Spleen (tissue), 11 donors: Measurements from ENCODE around the gene DNAJC15. TPM values are rescaled to one million over a fixed set of nuclear protein-coding genes. Genes with fewer than 3 reads are reported as not detected.

Experiments used
- DNase-seq: peaks from one replicate; pipeline ENCODE4 v3.0.0-alpha.2; 2020
- H3K27ac ChIP-seq, 8 donors: fragments of 200-600 bp; sonication (generic) in 7 of 8; 1 replicate in 4 of 8; 2 replicates in 4 of 8; pipeline versions ENCODE4 v1.5.0 to v1.8.0; 2016 to 2021; ENCODE audit warnings: inconsistent platforms in 4 of 8, mild to moderate bottlenecking in 4 of 8, moderate library complexity in 1 of 8
- H3K27me3 ChIP-seq, 7 donors: fragments of 200-600 bp; sonication (generic) in 6 of 7; replicated peaks in 1 of 7; 1 replicate in 4 of 7; 2 replicates in 3 of 7; pipeline versions ENCODE4 v1.5.0 to v1.8.0; 2016 to 2021; ENCODE audit warnings: inconsistent platforms in 3 of 7, mild to moderate bottlenecking in 1 of 7
- H3K36me3 ChIP-seq, 6 donors: fragments of 200-600 bp; sonication (generic) in 5 of 6; 1 replicate in 4 of 6; 2 replicates in 2 of 6; pipeline versions ENCODE4 v1.5.0 to v1.8.0; 2016 to 2021; ENCODE audit warnings: inconsistent platforms in 2 of 6
- H3K4me1 ChIP-seq, 6 donors: fragments of 200-600 bp; sonication (generic) in 5 of 6; 1 replicate in 3 of 6; 2 replicates in 3 of 6; pipeline versions ENCODE4 v1.5.0 to v1.8.0; 2016 to 2021; ENCODE audit warnings: inconsistent platforms in 3 of 6
- H3K4me3 ChIP-seq, 8 donors: fragments of 200-600 bp; sonication (generic) in 7 of 8; 1 replicate in 4 of 8; 2 replicates in 4 of 8; pipeline versions ENCODE4 v1.5.0 to v1.8.0; 2016 to 2021; ENCODE audit warnings: inconsistent platforms in 4 of 8, mild to moderate bottlenecking in 4 of 8, moderate library complexity in 2 of 8
- H3K9me3 ChIP-seq, 8 donors: fragments of 200-600 bp; sonication (generic) in 7 of 8; 1 replicate in 4 of 8; 2 replicates in 4 of 8; pipeline versions ENCODE4 v1.5.0 to v1.8.0; 2016 to 2021; ENCODE audit warnings: inconsistent platforms in 4 of 8
- POLR2A ChIP-seq, 3 donors: fragments of 450-650 bp; IDR thresholded peaks; one replicate each; pipeline ENCODE4 v1.5.1; 2017; ENCODE audit warnings: antibody characterized with exemption in 3 of 3, mild to moderate bottlenecking in 1 of 3
- POLR2AphosphoS5 ChIP-seq, 3 donors: sonication (generic); formaldehyde crosslinking; IDR thresholded peaks; one replicate each; pipeline ENCODE4 v1.5.1; 2017; ENCODE audit warnings: antibody characterized with exemption in 3 of 3
- WGBS, 5 donors: extraction: QIAGEN DNeasy Blood & Tissue Kit in 3 of 5; methylation state at CpG; one replicate each; pipeline versions ENCODE4 v1.1.5 to v1.1.7; 2013 to 2018; 5-methylcytosine and 5-hydroxymethylcytosine counted together
- intact Hi-C: fragments of 100-400 bp; cut with DNase I; formaldehyde crosslinking; loops from one replicate; pipeline ENCODE4 v1.15.0; 2023; ENCODE audit warnings: low total_unique reads
- polyA plus RNA-seq, 3 donors: library from polyadenylated mRNA; stranded (reverse); fragments of 200-250 nt; gene quantifications; one replicate each; pipeline ENCODE4 v1.2.1, GENCODE V29; 2013
- total RNA-seq, 7 donors: library from RNA; depleted of rRNA in 3 of 7; stranded (reverse); fragments of >200 nt in 3 of 7; fragmentation: NEBNext Ultra II Directional in 4 of 7; extraction: Animal tissue kit (Norgen Biotek cat#: 25700) in 4 of 7; gene quantifications; one replicate each; pipeline versions ENCODE4 v1.1.0 to v1.2.1, GENCODE V29; 2016 to 2021
- TF ChIP-seq, protein P1 (sequence below), 11 experiments: fragments of 200-600 bp in 7 of 11; fragments of 450-650 bp in 4 of 11; sonication (generic) in 4 of 11; IDR thresholded peaks in 8 of 11; conservative IDR thresholded peaks in 3 of 11; 1 replicate in 7 of 11; 2 replicates in 4 of 11; pipeline versions ENCODE4 v1.4.0 to v1.8.0; 2016 to 2021; ENCODE audit warnings: antibody characterized with exemption in 11 of 11, inconsistent platforms in 4 of 11, mild to moderate bottlenecking in 1 of 11
- donor health status: healthy with polysubstance abuse.
- donor health status: DM: no; HTN: no; CAD: no; lungs with moderate emphysema.
- donor health status: DM: no; HTN: no; CAD: no.
- donor health status: Bipolar disorder and iron deficiency.
- donor health status: healthy.
- donor health status: DM: no; HTN: no; CAD: no.
- donor health status: DM: yes; HTN: yes; CAD: no.

The DNAJC15 gene
- total and polyA plus RNA-seq, 10 donors: 6.7 to 17.4 (median 11.8) TPM

DNA sequence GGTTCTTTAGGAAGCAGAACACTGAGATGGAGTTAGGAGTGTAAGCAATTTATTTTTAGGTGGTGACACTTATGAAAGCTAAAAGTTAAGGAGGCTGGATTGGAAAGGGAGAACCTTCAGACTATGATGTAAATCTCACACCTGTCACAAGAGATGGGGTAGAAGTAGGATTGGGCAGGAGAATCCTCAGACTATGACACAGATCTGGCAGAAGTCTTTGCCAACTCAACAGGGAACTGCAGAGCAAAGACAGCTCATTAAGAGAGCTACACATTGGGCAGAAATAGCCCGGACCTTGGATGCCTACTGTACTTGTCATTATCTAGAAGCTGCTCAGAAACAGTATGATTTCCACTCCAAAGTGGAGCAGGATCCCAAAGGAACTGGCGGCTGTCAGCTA lies 134.4 kb downstream of the DNAJC15 start:
- 37 to 84% (median 50%) methylated on average over 2 of the region's 2 CpGs for WGBS, 5 donors
- H3K27ac ChIP-seq: no peak overlapping the region
- no peak overlapping the region for H3K4me3 ChIP-seq
- DNase-seq: no peak
- no peaks in the 10 kb centered on the region for H3K27me3 ChIP-seq
- no peaks in the 10 kb centered on the region for H3K4me1 ChIP-seq
- intact Hi-C loops: no loop called here
- no peaks in the 10 kb centered on the region for H3K36me3 ChIP-seq
- peaks cover 0 to 4% (median 0%) of the 10 kb centered on the region in 8 donors for H3K9me3 ChIP-seq
- TF ChIP-seq, protein P1, sequence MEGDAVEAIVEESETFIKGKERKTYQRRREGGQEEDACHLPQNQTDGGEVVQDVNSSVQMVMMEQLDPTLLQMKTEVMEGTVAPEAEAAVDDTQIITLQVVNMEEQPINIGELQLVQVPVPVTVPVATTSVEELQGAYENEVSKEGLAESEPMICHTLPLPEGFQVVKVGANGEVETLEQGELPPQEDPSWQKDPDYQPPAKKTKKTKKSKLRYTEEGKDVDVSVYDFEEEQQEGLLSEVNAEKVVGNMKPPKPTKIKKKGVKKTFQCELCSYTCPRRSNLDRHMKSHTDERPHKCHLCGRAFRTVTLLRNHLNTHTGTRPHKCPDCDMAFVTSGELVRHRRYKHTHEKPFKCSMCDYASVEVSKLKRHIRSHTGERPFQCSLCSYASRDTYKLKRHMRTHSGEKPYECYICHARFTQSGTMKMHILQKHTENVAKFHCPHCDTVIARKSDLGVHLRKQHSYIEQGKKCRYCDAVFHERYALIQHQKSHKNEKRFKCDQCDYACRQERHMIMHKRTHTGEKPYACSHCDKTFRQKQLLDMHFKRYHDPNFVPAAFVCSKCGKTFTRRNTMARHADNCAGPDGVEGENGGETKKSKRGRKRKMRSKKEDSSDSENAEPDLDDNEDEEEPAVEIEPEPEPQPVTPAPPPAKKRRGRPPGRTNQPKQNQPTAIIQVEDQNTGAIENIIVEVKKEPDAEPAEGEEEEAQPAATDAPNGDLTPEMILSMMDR (IDR thresholded peaks at IDR 0.05 in 8 of 11, conservative IDR thresholded peaks at IDR 0.05 in 3 of 11): no peak
- no peak for TF ChIP-seq POLR2AphosphoS5 (IDR thresholded peaks at IDR 0.05)
- no peak for TF ChIP-seq POLR2A (IDR thresholded peaks at IDR 0.05)

DNA sequence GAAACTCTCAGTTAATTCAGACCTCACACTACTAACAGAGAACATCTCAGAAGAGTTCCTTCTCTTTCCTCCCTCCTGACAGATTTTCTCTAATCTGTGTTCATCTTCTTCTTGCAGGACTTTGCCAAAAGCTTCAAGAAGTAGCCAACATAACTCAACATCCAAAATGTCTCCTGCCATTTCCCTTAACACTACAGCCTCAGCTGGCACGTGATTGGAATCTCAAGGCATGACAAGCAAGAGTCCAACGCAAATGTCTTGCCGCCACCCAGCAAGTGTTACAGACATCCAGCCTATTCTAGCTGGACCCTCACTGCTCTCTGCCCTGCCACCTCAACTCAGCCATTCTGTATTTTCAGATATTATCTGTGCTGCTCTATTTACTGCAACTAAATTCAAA lies 135.1 kb downstream of the DNAJC15 start:
- TF ChIP-seq POLR2AphosphoS5 (IDR thresholded peaks at IDR 0.05) (no peak), POLR2A (IDR thresholded peaks at IDR 0.05) (no peak)
- TF ChIP-seq, protein P1 (IDR thresholded peaks at IDR 0.05 in 8 of 11, conservative IDR thresholded peaks at IDR 0.05 in 3 of 11): no peak
- WGBS, 5 donors: 79 to 94% (median 91%) methylated on average over 3 of the region's 3 CpGs
- intact Hi-C loops: no loop called here
- Histone ChIP-seq H3K4me1 (no peaks in the 10 kb centered on the region), H3K27me3 (no peaks in the 10 kb centered on the region), H3K36me3 (no peaks in the 10 kb centered on the region), H3K4me3 (no peak overlapping the region), H3K9me3 (peaks cover 0 to 7% (median under 1%) of the 10 kb centered on the region in 8 donors), H3K27ac (no peak overlapping the region)
- no peak for DNase-seq

DNA sequence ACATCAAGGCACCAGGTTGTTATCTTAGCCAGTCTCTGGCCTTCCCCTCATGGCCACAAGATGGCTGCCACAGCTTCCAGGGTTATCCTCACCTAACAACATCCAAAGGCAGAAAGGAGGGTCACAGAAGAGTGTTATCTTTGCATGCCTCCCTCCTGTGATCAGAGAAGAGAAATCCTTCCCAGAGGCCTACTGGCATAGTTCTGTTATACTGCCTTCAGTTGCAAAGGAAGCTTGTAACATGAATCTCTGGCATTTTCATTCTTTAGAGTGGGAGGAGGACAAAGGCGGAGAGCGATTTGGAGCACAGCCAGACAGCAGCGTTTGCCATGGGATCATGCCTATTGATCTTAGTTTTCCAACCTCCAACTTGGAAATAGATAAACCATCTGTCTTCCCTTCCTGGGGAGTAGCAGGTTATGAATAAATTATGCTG lies 135.7 kb downstream of the DNAJC15 start:
- DNase-seq: no peak
- Histone ChIP-seq H3K9me3 (peaks cover 0 to 9% (median 2%) of the 10 kb centered on the region in 8 donors), H3K4me3 (no peak overlapping the region), H3K27me3 (no peaks in the 10 kb centered on the region), H3K27ac (no peak overlapping the region), H3K4me1 (no peaks in the 10 kb centered on the region), H3K36me3 (no peaks in the 10 kb centered on the region)
- intact Hi-C loops: no loop called here
- TF ChIP-seq POLR2AphosphoS5 (IDR thresholded peaks at IDR 0.05) (no peak), POLR2A (IDR thresholded peaks at IDR 0.05) (no peak)
- TF ChIP-seq, protein P1 (IDR thresholded peaks at IDR 0.05 in 8 of 11, conservative IDR thresholded peaks at IDR 0.05 in 3 of 11): no peak
- WGBS, 5 donors: 41 to 77% (median 64%) methylated on average over 3 of the region's 3 CpGs

Other genes with a start within 250 kb of the DNAJC15 start
- gene FAM216B, start 242.0 kb upstream of the DNAJC15 start, total RNA-seq: not detected
- gene FAM216B, start 242.0 kb upstream of the DNAJC15 start, polyA plus RNA-seq: under 1 TPM; 0.04 to 0.16 (median 0.15) TPM
- 10 to 100 TPM; 12.1 to 50.2 (median 32.7) TPM for gene EPSTI1, start 31.3 kb upstream of the DNAJC15 start, total RNA-seq
- 10 to 100 TPM in 2 of 3 donors, 1 to 10 TPM in 1; 9.9 to 14.6 (median 11.4) TPM for gene EPSTI1, start 31.3 kb upstream of the DNAJC15 start, polyA plus RNA-seq